RWPE1 (cell line): ENCODE results near the gene TIMP2.

Experiments used
- CTCF ChIA-PET: fragments of 350-600 bp; sonication (Branson Sonifier 250); formaldehyde crosslinking; extraction: SDS; loops from one replicate; lab custom pipeline; 2021; lab: Yijun Ruan, JAX
- POLR2A ChIA-PET: fragments of 400-600 bp; formaldehyde crosslinking; extraction: SDS; loops from one replicate; lab custom pipeline; 2020; ENCODE audit warnings: antibody characterized with exemption; ENCODE audit not compliant: low non-redundant PET; lab: Yijun Ruan, JAX
- DNase-seq: peaks from one replicate; pipeline ENCODE4 v3.0.0; 2012; ENCODE audit warnings: low spot score
- H3K27ac ChIP-seq: fragments of 450-650 bp; 2 replicates; pipeline ENCODE4 v1.5.1; 2017
- TF ChIP-seq, protein P1 (sequence below): fragments of 450-650 bp; conservative IDR thresholded peaks from 2 replicates; pipeline ENCODE4 v1.5.1; 2017; ENCODE audit warnings: low read depth, mild to moderate bottlenecking

Gene TIMP2

DNA sequence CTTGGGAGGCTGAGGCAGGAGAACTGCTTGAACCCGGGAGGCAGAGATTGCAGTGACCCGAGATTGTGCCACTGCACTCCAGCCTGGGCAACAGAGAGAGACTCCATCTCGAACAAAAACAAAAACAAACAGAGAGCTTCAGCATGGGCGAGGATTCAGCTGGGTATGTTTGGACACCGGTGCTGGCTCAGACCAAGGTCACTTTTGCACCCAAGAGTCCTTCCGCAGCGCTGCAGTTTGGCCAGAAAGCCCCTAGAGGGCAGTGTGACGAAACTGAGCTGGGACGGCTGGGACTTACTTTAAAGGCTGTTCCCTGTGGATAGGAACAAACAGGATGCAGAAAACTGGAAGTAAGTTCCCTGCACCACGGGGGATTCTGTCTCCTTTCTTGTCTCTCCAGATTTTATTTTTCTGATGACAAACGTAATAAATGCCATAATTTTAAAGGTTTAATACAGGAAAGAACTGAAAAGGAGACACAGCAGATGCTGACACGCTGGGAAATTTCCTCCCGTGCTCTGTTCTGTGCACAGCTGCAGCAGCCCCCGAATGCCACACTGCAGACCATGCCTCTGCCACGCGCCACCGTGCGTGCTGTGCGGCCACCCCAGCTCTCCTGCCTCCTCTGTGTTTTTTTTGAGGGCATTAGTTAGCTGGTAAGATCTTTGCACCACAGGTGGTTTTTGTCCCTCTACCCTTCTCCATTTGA lies 59.4 kb downstream of the TIMP2 start:
- peak overlapping the region; percentile 64 for H3K27ac ChIP-seq
- TF ChIP-seq, protein P1, sequence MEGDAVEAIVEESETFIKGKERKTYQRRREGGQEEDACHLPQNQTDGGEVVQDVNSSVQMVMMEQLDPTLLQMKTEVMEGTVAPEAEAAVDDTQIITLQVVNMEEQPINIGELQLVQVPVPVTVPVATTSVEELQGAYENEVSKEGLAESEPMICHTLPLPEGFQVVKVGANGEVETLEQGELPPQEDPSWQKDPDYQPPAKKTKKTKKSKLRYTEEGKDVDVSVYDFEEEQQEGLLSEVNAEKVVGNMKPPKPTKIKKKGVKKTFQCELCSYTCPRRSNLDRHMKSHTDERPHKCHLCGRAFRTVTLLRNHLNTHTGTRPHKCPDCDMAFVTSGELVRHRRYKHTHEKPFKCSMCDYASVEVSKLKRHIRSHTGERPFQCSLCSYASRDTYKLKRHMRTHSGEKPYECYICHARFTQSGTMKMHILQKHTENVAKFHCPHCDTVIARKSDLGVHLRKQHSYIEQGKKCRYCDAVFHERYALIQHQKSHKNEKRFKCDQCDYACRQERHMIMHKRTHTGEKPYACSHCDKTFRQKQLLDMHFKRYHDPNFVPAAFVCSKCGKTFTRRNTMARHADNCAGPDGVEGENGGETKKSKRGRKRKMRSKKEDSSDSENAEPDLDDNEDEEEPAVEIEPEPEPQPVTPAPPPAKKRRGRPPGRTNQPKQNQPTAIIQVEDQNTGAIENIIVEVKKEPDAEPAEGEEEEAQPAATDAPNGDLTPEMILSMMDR: peak; percentile 98
- ChIA-PET CTCF (interaction anchor here (0.5 to 2.4 kb wide), 18 partner anchors 9 to 1490 kb away, joined by 3 to 44 read pairs (median 4); partner anchors contain the start of gene CEP295NL), POLR2A (interaction anchor here (0.7 kb wide), 1 partner anchor 61 kb away, joined by 4 read pairs; no protein-coding TSS in a partner anchor)
- DNase-seq: peak; percentile 64

DNA sequence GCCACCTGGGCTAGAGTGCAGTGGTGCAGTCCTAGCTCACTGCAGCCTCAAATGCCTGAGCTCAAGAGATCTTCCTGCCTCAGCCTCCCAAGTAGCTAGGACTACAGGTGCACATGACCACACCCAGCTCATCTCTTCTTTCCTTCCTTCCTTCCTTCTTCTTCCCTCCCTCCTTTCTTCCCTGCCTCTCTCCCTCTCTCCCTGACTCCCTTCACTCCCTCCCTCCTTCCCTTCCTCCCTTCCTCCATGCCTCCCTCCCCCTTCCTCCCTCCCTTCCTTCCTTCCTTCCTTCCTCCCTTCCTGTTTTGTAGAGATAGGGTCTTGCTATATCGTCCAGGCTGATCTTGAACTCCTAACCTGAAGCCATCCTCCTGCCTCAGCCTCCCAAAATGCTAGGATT lies 61.1 kb downstream of the TIMP2 start:
- TF ChIP-seq, protein P1: no peak
- DNase-seq: no peak
- H3K27ac ChIP-seq: peak overlapping the region; percentile 42
- POLR2A ChIA-PET: no interaction called here
- CTCF ChIA-PET: interaction anchor here (1.1 kb wide), 1 partner anchor 35 kb away, joined by 3 read pairs; no protein-coding TSS in a partner anchor

DNA sequence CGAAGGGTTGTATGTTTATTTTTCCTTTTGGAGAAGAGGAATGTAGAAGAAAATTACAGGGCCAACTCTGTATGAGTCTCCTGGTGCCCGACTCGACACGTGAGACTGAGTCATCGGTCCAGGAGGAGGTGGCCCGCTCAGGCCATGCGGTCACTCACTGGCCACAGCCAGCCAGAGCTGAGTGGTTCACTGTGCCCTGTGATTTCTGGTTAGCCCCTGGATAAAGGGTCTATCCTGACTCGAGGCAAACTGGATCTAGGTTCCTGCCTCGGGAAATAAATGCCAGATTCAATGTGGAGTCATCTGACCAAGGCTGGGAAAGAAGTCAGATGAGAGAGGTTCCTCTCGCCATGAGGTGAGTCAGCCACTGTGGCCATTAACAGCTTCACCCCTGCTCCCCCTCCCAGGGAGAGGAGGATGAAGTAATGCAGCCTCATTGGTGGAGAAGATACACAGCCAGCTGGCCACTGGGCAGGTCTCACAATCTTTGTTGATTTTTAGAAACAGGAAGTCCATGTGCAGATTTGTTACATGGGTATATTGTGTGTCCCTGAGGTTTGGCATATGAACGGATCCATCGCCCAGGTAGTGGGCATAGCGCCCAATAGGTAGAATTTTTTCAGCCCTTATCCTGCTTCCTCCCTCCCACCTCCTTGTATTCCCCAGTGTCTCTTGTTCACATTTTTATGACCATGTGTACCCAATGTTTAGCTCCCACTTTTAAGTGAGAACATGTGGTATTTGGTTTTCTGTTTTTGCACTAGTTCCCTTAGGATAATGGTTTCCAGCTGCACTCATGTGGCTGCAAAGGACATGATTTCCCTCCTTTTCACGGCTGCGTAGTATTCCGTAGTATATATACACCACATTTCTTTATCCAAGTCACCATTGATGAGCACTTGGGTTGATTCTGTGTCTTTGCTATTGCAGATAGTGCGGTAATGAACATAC lies 62.8 kb downstream of the TIMP2 start:
- ChIA-PET POLR2A (interaction anchor here (0.6 kb wide), 2 partner anchors 61 to 368 kb away, joined by 3 read pairs; no protein-coding TSS in a partner anchor), CTCF (interaction anchor here (0.6 to 1.2 kb wide), 3 partner anchors 109 to 700 kb away, joined by 3 to 4 read pairs (median 3); no protein-coding TSS in a partner anchor)
- TF ChIP-seq, protein P1: no peak
- DNase-seq: peak; percentile 79
- H3K27ac ChIP-seq: peak overlapping the region; percentile 89

DNA sequence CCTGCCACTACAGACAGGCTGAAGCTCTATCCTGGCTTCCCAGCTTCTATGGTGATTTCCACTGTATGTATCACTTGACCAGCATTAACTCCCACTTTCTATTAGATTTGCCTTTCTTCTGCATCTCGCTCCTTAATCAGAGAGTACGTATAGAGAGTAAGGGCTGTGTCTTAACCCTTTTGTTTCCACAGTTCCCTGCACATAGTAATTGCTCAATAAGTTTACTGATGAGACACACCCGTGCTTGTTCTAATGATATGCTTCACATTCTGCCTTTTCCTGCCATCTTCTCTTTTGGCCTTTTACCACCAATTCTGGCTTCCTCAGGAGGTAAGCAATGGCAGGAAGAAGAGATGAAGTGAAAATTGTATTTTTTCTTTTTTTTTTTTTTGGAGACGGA lies 64.0 kb downstream of the TIMP2 start:
- peak overlapping the region; percentile 89 for H3K27ac ChIP-seq
- TF ChIP-seq, protein P1: no peak
- no peak for DNase-seq
- ChIA-PET POLR2A (no interaction called here), CTCF (no interaction called here)

DNA sequence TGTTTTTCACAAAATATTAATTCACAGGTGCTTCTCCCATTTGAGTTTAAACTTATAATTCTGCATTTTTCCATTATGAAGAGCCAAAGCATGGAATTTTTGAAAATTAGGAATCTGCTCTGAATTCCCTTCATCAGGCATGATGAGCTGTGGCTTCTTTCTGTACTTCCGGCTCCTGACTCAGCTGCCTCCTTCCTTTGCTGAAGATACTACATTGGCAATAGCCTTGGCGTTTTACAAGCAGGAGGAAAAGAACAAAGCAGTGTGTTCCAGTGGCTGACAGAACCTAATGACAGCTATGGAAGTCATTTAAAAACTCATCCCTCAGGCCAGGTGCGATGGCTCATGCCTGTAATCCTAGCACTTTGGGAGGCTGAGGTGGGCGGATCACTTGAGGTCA lies 66.1 kb downstream of the TIMP2 start:
- CTCF ChIA-PET: no interaction called here
- POLR2A ChIA-PET: no interaction called here
- H3K27ac ChIP-seq: peak overlapping the region; percentile 89
- TF ChIP-seq, protein P1: no peak
- DNase-seq: no peak

DNA sequence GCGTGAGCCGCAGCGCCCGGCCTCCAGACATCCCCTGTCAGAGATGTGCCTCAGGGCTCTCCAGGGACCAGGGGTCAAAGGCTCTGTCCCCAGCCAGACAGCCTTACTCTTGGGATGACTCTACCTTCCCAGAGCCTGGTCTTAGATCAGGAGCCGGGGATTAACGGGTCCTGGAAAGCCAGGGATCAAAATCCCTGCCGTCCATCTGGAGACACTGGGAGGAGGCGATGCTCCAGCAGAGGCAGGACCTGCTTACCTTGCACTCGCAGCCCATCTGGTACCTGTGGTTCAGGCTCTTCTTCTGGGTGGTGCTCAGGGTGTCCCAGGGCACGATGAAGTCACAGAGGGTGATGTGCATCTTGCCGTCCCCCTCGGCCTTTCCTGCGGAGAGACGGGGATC lies 67.9 kb downstream of the TIMP2 start:
- peak overlapping the region; percentile 18 for H3K27ac ChIP-seq
- CTCF ChIA-PET: no interaction called here
- TF ChIP-seq, protein P1: no peak
- POLR2A ChIA-PET: no interaction called here
- DNase-seq: no peak
